ENCODE results near the gene PBXIP1.

Gene PBXIP1

DNA sequence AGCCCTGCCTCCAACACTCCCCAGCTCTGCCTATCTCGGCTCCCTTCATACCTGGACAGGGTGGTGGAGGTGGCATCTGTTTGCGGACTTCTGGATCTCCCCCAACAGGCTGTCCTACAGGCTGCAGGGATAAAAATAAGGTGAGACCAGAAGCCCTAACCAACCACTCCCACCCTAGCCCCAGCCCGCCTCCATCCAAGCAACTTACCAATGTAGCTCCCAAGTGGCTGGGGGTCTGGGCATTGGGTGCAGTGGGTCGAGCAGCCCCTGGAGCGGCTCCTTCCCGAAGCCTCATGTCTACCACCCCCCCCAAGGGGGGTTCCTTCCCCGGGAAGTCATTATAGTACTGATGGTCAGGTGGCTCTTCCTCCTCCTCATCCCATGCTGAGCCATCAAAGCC lies 10.2 kb upstream of the PBXIP1 start:
- Mint-ChIP-seq H3K36me3 (ENCODE audit: low read depth) (peaks cover 42% of the 10 kb centered on the region), H3K27me3 (ENCODE audit: low read depth, poor library complexity) (no peaks in the 10 kb centered on the region), H3K27ac (no peak overlapping the region), H3K9me3 (no peaks in the 10 kb centered on the region), H3K4me1 (peaks cover 57% of the 10 kb centered on the region), H3K4me3 (no peak overlapping the region)
- no peak for DNase-seq
- TF ChIP-seq, protein P1, sequence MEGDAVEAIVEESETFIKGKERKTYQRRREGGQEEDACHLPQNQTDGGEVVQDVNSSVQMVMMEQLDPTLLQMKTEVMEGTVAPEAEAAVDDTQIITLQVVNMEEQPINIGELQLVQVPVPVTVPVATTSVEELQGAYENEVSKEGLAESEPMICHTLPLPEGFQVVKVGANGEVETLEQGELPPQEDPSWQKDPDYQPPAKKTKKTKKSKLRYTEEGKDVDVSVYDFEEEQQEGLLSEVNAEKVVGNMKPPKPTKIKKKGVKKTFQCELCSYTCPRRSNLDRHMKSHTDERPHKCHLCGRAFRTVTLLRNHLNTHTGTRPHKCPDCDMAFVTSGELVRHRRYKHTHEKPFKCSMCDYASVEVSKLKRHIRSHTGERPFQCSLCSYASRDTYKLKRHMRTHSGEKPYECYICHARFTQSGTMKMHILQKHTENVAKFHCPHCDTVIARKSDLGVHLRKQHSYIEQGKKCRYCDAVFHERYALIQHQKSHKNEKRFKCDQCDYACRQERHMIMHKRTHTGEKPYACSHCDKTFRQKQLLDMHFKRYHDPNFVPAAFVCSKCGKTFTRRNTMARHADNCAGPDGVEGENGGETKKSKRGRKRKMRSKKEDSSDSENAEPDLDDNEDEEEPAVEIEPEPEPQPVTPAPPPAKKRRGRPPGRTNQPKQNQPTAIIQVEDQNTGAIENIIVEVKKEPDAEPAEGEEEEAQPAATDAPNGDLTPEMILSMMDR (IDR thresholded peaks at IDR 0.05): no peak

DNA sequence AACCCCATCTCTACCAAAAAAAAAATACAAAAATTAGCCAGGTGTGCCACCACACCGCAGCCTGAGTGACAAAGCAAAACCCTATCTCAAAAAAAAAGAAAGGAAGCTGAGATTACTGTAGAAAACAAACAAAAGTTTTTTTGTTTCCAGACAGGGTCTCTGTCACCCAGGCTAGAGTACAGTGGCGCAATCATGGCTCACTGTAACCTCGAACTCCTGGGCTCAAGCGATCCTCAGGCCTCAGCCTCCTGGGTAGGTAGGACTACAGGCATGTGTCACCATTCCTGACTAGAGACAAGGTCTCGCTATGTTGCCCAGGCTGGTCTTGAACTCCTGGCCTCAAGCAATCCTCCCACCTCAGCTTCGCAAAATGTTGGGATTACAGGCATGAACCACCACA lies 8.5 kb upstream of the PBXIP1 start:
- peaks cover 56% of the 10 kb centered on the region for H3K4me1 Mint-ChIP-seq

DNA sequence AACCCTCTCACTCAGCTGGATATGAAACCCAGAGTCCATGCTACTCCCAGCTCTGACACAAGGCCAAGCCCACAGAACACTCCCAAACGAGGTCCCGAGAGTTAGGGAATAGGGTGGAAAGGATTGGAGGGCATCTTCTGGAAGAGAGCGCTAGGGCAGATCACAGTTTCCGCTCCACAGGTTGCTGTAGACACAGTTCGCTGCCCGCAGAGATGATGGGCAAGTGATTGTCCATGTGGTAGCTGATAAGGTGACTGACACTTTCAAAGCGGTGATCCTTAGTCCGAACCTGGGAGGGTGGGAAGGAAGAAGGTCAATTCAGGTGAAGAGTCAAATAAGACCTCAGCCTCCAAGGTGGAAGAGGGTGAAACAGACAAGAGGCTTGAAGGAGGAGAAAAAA lies 7.7 kb upstream of the PBXIP1 start:
- H3K27ac Mint-ChIP-seq: peak overlapping the region; percentile 79
- TF ChIP-seq, protein P1 (IDR thresholded peaks at IDR 0.05): no peak
- no peak overlapping the region for H3K4me3 Mint-ChIP-seq
- no peaks in the 10 kb centered on the region for H3K9me3 Mint-ChIP-seq
- peaks cover 49% of the 10 kb centered on the region for H3K4me1 Mint-ChIP-seq
- no peak for DNase-seq
- no peaks in the 10 kb centered on the region for H3K27me3 Mint-ChIP-seq (ENCODE audit: low read depth, poor library complexity)
- H3K36me3 Mint-ChIP-seq (ENCODE audit: low read depth): peaks cover 42% of the 10 kb centered on the region

More for the DNA sequence above, 8.5 kb upstream of the PBXIP1 start:
- peak overlapping the region; percentile 78 for H3K27ac Mint-ChIP-seq
- TF ChIP-seq, protein P1 (IDR thresholded peaks at IDR 0.05): no peak
- H3K4me3 Mint-ChIP-seq: no peak overlapping the region
- H3K27me3 Mint-ChIP-seq (ENCODE audit: low read depth, poor library complexity): no peaks in the 10 kb centered on the region
- no peaks in the 10 kb centered on the region for H3K9me3 Mint-ChIP-seq
- no peak for DNase-seq
- peaks cover 42% of the 10 kb centered on the region for H3K36me3 Mint-ChIP-seq (ENCODE audit: low read depth)

DNA sequence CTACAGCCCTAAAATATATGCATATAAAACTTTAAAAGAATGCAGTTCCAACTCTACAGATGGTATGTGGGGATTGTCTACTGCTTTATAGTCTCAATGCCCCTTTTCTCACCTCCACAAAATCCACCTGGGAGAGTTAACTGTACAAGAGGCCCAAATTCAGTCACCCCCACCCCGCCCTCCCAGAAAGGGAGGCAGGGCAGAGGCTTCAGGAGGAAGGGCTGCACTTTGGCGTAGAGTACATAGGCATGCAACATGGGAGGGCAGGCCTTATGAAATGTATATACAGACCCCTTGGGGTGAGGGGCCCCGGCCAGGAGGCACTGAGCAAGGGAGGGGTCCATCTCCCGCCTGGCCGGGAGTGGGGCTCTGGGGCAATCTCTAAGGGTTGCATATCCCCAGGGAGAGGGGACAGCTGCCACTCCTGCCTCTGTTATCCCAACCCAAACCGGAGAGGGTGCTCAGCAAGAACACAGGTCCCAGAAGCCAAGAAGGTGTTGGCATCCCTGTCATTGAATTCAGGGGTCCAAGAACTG lies 7.0 kb upstream of the PBXIP1 start:
- H3K27me3 Mint-ChIP-seq (ENCODE audit: low read depth, poor library complexity): no peaks in the 10 kb centered on the region
- H3K9me3 Mint-ChIP-seq: no peaks in the 10 kb centered on the region
- TF ChIP-seq, protein P1 (IDR thresholded peaks at IDR 0.05): no peak
- peak overlapping the region; percentile 89 for H3K4me3 Mint-ChIP-seq
- peaks cover 41% of the 10 kb centered on the region for H3K4me1 Mint-ChIP-seq
- DNase-seq: no peak
- H3K36me3 Mint-ChIP-seq (ENCODE audit: low read depth): peaks cover 40% of the 10 kb centered on the region
- peak overlapping the region; percentile 59 for H3K27ac Mint-ChIP-seq

DNA sequence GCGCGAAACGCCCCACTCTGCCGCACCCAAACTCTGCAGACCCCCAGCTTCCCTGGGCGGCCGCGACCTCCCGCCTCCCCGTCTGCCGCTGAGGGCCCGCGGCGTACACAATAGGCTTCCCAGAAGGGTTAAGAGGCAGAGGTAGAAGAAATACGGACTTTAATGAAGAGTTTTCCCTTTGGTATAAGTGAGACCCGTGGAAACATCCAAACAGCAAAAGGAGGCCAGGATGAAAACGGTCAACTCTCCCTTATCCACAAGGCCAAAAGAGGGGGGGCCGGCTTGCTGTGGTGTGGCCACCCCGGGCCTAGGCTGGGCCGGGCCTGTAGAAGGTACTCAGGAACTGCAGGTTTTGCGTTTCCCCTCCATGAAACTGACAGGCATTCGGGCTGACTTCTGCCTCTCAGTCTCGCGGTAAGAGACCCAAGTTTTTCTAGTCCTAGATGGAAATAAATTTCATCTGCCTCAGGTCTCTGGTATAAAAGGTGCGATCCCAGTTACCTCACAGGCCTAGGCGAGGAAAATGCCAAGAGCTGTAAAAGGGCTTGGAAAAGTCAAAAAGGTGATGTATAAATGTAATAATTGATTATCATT lies 6.4 kb upstream of the PBXIP1 start:
- peak overlapping the region; percentile 94 for H3K27ac Mint-ChIP-seq
- H3K4me1 Mint-ChIP-seq: peaks cover 44% of the 10 kb centered on the region
- H3K27me3 Mint-ChIP-seq (ENCODE audit: low read depth, poor library complexity): no peaks in the 10 kb centered on the region
- TF ChIP-seq, protein P1 (IDR thresholded peaks at IDR 0.05): no peak
- H3K4me3 Mint-ChIP-seq: peak overlapping the region; percentile 89
- peaks cover 34% of the 10 kb centered on the region for H3K36me3 Mint-ChIP-seq (ENCODE audit: low read depth)
- no peak for DNase-seq
- no peaks in the 10 kb centered on the region for H3K9me3 Mint-ChIP-seq

Measured in nephron progenitor cell (in vitro differentiated cells).